ENCODE measurements around the gene VCP. TPM values are rescaled to one million over a fixed set of nuclear protein-coding genes. Genes with fewer than 3 reads are reported as not detected.

VCP gene
- total and polyA plus RNA-seq, 5 donors from 2014 or later = 205 to 260 (median 242) TPM

- Histone ChIP-seq H3K27ac (ENCODE audit: insufficient read depth, low read length, poor library complexity, severe bottlenecking) (no peak overlapping the region), H3K27me3 (ENCODE audit: control insufficient read depth, insufficient read depth, low read length) (no peaks in the 10 kb centered on the region), H3K36me3 (ENCODE audit: control insufficient read depth, insufficient read depth, low read length) (peaks cover 65% of the 10 kb centered on the region), H3K9me3 (ENCODE audit: control insufficient read depth in 2 of 2, low read length in 2 of 2) (no peaks in the 10 kb centered on the region), H3K4me3 (ENCODE audit: low read depth, low read length) (no peak overlapping the region), H3K4me1 (ENCODE audit: control insufficient read depth, insufficient read depth, low read length, poor library complexity, severe bottlenecking) (no peaks in the 10 kb centered on the region)
- Mint-ChIP-seq H3K4me1 (peaks cover 2 to 12% (median 8%) of the 10 kb centered on the region in 4 donors), H3K27ac (peak overlapping the region in 1 of 3 donors; percentile 13), H3K27me3 (no peaks in the 10 kb centered on the region), H3K36me3 (peaks cover 53% of the 10 kb centered on the region), H3K9me3 (no peaks in the 10 kb centered on the region), H3K4me3 (no peak overlapping the region)
- no peak for ATAC-seq (ENCODE audit: low read depth in 2 of 2)
- DNase-seq = no peak
Observed at GRCh38 chr9:35054871-35055644, 17.4 kb downstream of the VCP start.

DNA sequence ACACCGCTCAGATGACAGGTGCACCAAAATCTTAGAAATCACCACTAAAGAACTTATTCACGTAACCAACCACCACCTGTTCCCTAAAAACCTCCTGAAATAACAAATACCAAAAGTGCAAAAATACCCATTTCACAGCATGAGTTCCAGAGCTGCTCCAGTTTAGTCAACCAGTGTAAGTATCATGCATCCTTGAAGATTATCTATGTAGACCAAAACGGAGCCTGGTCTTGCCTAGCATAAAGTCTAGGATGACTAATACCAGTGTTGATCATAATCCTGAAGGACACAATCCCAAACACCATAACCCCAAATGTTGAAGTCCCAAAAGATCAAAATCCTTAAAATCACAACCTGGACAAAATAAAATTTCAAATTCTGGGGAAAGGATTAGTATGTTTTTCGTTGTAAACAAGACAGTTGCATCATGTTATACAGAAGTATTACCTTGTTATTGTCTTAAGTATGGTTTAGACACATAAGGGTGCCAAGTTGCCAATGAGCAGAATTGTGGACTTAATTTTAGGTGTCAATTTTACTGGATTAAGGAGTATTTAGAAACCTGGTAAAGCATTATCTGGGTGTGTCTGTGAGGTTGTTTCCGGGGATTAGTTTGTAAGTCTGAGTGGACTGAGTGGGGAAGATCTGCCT, 18.1 kb downstream of the VCP start:
- DNase-seq (no peak), ATAC-seq (ENCODE audit: low read depth in 2 of 2) (no peak)
- H3K27me3 ChIP-seq (ENCODE audit: control insufficient read depth, insufficient read depth, low read length) = no peaks in the 10 kb centered on the region
- Mint-ChIP-seq H3K9me3 (no peaks in the 10 kb centered on the region), H3K27me3 (no peaks in the 10 kb centered on the region), H3K36me3 (peaks cover 48% of the 10 kb centered on the region), H3K27ac (no peak overlapping the region), H3K4me1 (peaks cover 2 to 12% (median 8%) of the 10 kb centered on the region in 4 donors), H3K4me3 (no peak overlapping the region)
- H3K4me1 ChIP-seq (ENCODE audit: control insufficient read depth, insufficient read depth, low read length, poor library complexity, severe bottlenecking) = no peaks in the 10 kb centered on the region
- H3K27ac ChIP-seq (ENCODE audit: insufficient read depth, low read length, poor library complexity, severe bottlenecking) = no peak overlapping the region
- H3K4me3 ChIP-seq (ENCODE audit: low read depth, low read length) = no peak overlapping the region
- H3K36me3 ChIP-seq (ENCODE audit: control insufficient read depth, insufficient read depth, low read length) = peaks cover 59% of the 10 kb centered on the region
- no peaks in the 10 kb centered on the region for H3K9me3 ChIP-seq (ENCODE audit: control insufficient read depth in 2 of 2, low read length in 2 of 2)

- no peak overlapping the region for H3K4me3 Mint-ChIP-seq
- Histone ChIP-seq H3K36me3 (ENCODE audit: control insufficient read depth, insufficient read depth, low read length) (peaks cover 34% of the 10 kb centered on the region), H3K4me1 (ENCODE audit: control insufficient read depth, insufficient read depth, low read length, poor library complexity, severe bottlenecking) (no peaks in the 10 kb centered on the region), H3K27me3 (ENCODE audit: control insufficient read depth, insufficient read depth, low read length) (no peaks in the 10 kb centered on the region), H3K27ac (ENCODE audit: insufficient read depth, low read length, poor library complexity, severe bottlenecking) (no peak overlapping the region), H3K9me3 (ENCODE audit: control insufficient read depth in 2 of 2, low read length in 2 of 2) (no peaks in the 10 kb centered on the region), H3K4me3 (ENCODE audit: low read depth, low read length) (no peak overlapping the region)
- ATAC-seq (ENCODE audit: low read depth in 2 of 2) = peak; percentile 58 to 62
- H3K27me3 Mint-ChIP-seq = no peaks in the 10 kb centered on the region
- DNase-seq = peak; percentile 15 to 62 (median 47)
- peaks cover 39% of the 10 kb centered on the region for H3K36me3 Mint-ChIP-seq
- H3K4me1 Mint-ChIP-seq = peaks cover 2 to 17% (median 8%) of the 10 kb centered on the region in 4 donors
- no peaks in the 10 kb centered on the region for H3K9me3 Mint-ChIP-seq
- peak overlapping the region in 1 of 3 donors; percentile 52 for H3K27ac Mint-ChIP-seq
Observed at GRCh38 chr9:35051069-35051967, 21.1 kb downstream of the VCP start.

DNA sequence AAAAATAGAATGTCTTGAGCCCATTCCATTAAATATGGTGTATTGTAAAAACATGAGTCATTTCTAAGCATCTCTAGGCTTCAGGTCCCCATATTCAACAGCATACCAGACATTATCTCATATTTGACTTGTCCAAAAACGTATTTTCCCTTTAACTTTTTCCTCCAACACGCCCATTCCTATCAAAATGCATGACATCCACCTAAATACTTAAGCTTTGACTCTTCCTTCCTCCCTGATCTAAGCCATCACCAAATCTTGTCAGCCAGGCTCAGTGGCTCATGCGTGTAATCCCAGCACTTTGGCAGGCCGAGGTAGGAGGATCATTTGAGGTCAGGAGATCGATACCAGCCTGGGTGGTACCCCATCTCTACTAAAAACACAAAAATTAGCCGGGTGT, 23.9 kb downstream of the VCP start:
- Histone ChIP-seq H3K4me1 (ENCODE audit: control insufficient read depth, insufficient read depth, low read length, poor library complexity, severe bottlenecking) (no peaks in the 10 kb centered on the region), H3K36me3 (ENCODE audit: control insufficient read depth, insufficient read depth, low read length) (peaks cover 16% of the 10 kb centered on the region), H3K27me3 (ENCODE audit: control insufficient read depth, insufficient read depth, low read length) (no peaks in the 10 kb centered on the region), H3K4me3 (ENCODE audit: low read depth, low read length) (no peak overlapping the region), H3K27ac (ENCODE audit: insufficient read depth, low read length, poor library complexity, severe bottlenecking) (no peak overlapping the region), H3K9me3 (ENCODE audit: control insufficient read depth in 2 of 2, low read length in 2 of 2) (no peaks in the 10 kb centered on the region)
- Mint-ChIP-seq H3K9me3 (no peaks in the 10 kb centered on the region), H3K27ac (peak overlapping the region in 1 of 3 donors; percentile 78), H3K4me3 (no peak overlapping the region), H3K27me3 (no peaks in the 10 kb centered on the region), H3K4me1 (peaks cover 2 to 10% (median 8%) of the 10 kb centered on the region in 4 donors), H3K36me3 (peaks cover 26% of the 10 kb centered on the region)
- DNase-seq (no peak), ATAC-seq (ENCODE audit: low read depth in 2 of 2) (no peak)

- H3K4me1 Mint-ChIP-seq = peaks cover 0 to 5% (median 2%) of the 10 kb centered on the region in 4 donors
Observed at GRCh38 chr9:35044071-35044470, 28.4 kb downstream of the VCP start.

DNA sequence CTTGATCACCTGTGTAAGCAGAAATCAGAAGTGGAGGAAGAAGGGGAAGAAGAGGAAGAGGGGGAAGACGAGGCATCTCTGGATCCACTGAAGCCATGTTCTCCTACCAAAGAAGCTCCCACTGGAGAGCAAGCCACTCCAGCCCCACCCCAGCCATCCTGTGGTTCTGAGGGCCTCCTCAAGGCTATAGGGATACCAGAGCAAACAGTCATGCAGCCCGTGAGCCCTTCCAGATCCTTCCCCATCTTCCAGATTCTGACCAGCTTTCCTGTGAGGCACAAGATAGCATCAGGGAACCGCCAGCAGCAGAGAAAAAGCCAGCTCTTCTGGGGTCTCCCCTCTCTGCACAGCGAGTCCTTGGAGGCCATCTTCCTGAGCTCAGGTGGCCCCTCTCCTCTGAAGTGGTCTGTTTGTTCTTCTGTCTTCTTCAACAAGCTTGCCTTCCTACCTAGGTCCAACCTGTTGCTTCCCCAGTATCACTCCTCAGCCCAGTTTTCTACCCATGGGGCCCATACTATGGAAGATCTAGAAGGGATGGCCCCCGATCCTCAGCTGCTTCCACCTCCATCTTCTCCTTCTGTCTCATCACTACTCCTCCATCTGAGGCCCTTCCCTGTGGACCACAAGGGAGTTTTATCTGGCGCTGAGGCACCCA, 29.4 kb downstream of the VCP start:
- Mint-ChIP-seq H3K27ac (peak overlapping the region in 1 of 3 donors; percentile 91), H3K36me3 (peaks cover 25% of the 10 kb centered on the region), H3K4me3 (peak overlapping the region in 1 of 4 donors; percentile 61), H3K4me1 (peaks cover 0 to 5% (median 4%) of the 10 kb centered on the region in 4 donors), H3K27me3 (no peaks in the 10 kb centered on the region), H3K9me3 (peaks cover 0 to 2% (median 0%) of the 10 kb centered on the region in 7 donors)
- Histone ChIP-seq H3K36me3 (ENCODE audit: control insufficient read depth, insufficient read depth, low read length) (peaks cover 14% of the 10 kb centered on the region), H3K9me3 (ENCODE audit: control insufficient read depth in 2 of 2, low read length in 2 of 2) (no peaks in the 10 kb centered on the region), H3K27me3 (ENCODE audit: control insufficient read depth, insufficient read depth, low read length) (no peaks in the 10 kb centered on the region), H3K4me1 (ENCODE audit: control insufficient read depth, insufficient read depth, low read length, poor library complexity, severe bottlenecking) (no peaks in the 10 kb centered on the region), H3K4me3 (ENCODE audit: low read depth, low read length) (no peak overlapping the region), H3K27ac (ENCODE audit: insufficient read depth, low read length, poor library complexity, severe bottlenecking) (no peak overlapping the region)
- DNase-seq = no peak
- no peak for ATAC-seq (ENCODE audit: low read depth in 2 of 2)

More at GRCh38 chr9:35044071-35044470, 28.4 kb downstream of the VCP start:
- no peaks in the 10 kb centered on the region for H3K27me3 ChIP-seq (ENCODE audit: control insufficient read depth, insufficient read depth, low read length)
- no peak overlapping the region for H3K27ac ChIP-seq (ENCODE audit: insufficient read depth, low read length, poor library complexity, severe bottlenecking)
- peaks cover 16% of the 10 kb centered on the region for H3K36me3 ChIP-seq (ENCODE audit: control insufficient read depth, insufficient read depth, low read length)
- Mint-ChIP-seq H3K27me3 (no peaks in the 10 kb centered on the region), H3K9me3 (peaks cover 0 to 2% (median 0%) of the 10 kb centered on the region in 7 donors), H3K36me3 (peaks cover 35% of the 10 kb centered on the region), H3K27ac (no peak overlapping the region), H3K4me3 (no peak overlapping the region)
- DNase-seq (no peak), ATAC-seq (ENCODE audit: low read depth in 2 of 2) (no peak)
- no peaks in the 10 kb centered on the region for H3K9me3 ChIP-seq (ENCODE audit: control insufficient read depth in 2 of 2, low read length in 2 of 2)
- H3K4me3 ChIP-seq (ENCODE audit: low read depth, low read length) = no peak overlapping the region
- H3K4me1 ChIP-seq (ENCODE audit: control insufficient read depth, insufficient read depth, low read length, poor library complexity, severe bottlenecking) = no peaks in the 10 kb centered on the region

DNA sequence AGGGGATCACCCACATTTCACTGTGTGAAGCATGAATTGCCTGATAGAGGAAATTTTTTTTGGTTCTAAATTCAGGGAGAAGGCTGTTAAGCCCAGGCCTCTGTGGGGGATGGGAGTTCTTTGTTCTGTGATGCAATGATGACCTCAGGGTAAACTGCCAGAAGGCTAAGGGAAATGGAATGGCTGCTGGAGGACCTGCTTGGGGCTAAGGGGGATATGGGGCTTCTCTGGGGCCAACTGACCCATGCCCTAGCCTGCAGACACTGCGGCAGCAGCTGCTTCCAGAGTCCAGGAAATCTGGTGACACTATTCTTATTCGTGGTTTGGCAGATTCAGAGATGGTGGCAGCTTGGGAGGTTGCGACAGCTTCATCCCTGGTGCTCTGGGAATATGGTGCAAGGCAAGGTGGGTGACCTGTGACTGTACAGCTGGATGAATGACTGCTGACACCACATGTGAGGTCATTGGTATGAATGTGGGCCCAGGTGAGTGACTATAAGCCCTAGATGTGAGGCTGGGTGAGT, 30.3 kb downstream of the VCP start:
- Histone ChIP-seq H3K4me3 (ENCODE audit: low read depth, low read length) (no peak overlapping the region), H3K27ac (ENCODE audit: insufficient read depth, low read length, poor library complexity, severe bottlenecking) (no peak overlapping the region), H3K4me1 (ENCODE audit: control insufficient read depth, insufficient read depth, low read length, poor library complexity, severe bottlenecking) (no peaks in the 10 kb centered on the region), H3K9me3 (ENCODE audit: control insufficient read depth in 2 of 2, low read length in 2 of 2) (no peaks in the 10 kb centered on the region), H3K27me3 (ENCODE audit: control insufficient read depth, insufficient read depth, low read length) (no peaks in the 10 kb centered on the region), H3K36me3 (ENCODE audit: control insufficient read depth, insufficient read depth, low read length) (peaks cover 14% of the 10 kb centered on the region)
- no peak overlapping the region for H3K27ac Mint-ChIP-seq
- H3K4me1 Mint-ChIP-seq = peaks cover 0 to 5% (median 4%) of the 10 kb centered on the region in 4 donors
- ATAC-seq (ENCODE audit: low read depth in 2 of 2) (no peak), DNase-seq (no peak)
- peaks cover 25% of the 10 kb centered on the region for H3K36me3 Mint-ChIP-seq
- no peaks in the 10 kb centered on the region for H3K27me3 Mint-ChIP-seq
- peaks cover 0 to 2% (median 0%) of the 10 kb centered on the region in 7 donors for H3K9me3 Mint-ChIP-seq
- H3K4me3 Mint-ChIP-seq = no peak overlapping the region
